Measurements from ENCODE around the gene TRAPPC2B. TPM values are rescaled to one million over a fixed set of nuclear protein-coding genes. Genes with fewer than 3 reads are reported as not detected.
A peak's percentile ranks its signal among the peaks of the same experiment; 100 is the strongest.
"Not testable (repeated sequence)": the region's sequence is repeated elsewhere in the genome, so short reads cannot be mapped to it uniquely, and the experiment has no call there.

Gene TRAPPC2B
- total RNA-seq, 1 donor from 2014 or later = 12.3 TPM

- TF ChIP-seq CTCF (conservative IDR thresholded peaks at IDR 0.05) = no peak
- Mint-ChIP-seq H3K4me1 (ENCODE audit: unreplicated experiment) (peaks cover 12% of the 10 kb centered on the region), H3K27me3 (no peaks in the 10 kb centered on the region), H3K4me3 (no peak overlapping the region), H3K36me3 (peaks cover 63% of the 10 kb centered on the region), H3K27ac (no peak overlapping the region), H3K9me3 (no peaks in the 10 kb centered on the region)
- DNase-seq (ENCODE audit: extremely low spot score, unreplicated experiment) = no peak
Measured at GRCh38 chr19:57357406-57357805, 5.9 kb upstream of the TRAPPC2B start.

GRCh38 chr19:57359300-57359699 is 4.1 kb upstream of the TRAPPC2B start:
- Mint-ChIP-seq H3K9me3 (peaks cover 9% of the 10 kb centered on the region), H3K27me3 (peaks cover 3% of the 10 kb centered on the region), H3K36me3 (peaks cover 64% of the 10 kb centered on the region)

GRCh38 chr19:57362419-57362818 is 932 bp upstream of the TRAPPC2B start:
- peaks cover 9% of the 10 kb centered on the region for H3K9me3 Mint-ChIP-seq
- no peak for DNase-seq (ENCODE audit: extremely low spot score, unreplicated experiment)
- H3K4me3 Mint-ChIP-seq = peak overlapping the region; percentile 97
- H3K27ac Mint-ChIP-seq = peak overlapping the region; percentile 98
- H3K36me3 Mint-ChIP-seq = peaks cover 38% of the 10 kb centered on the region
- TF ChIP-seq CTCF (conservative IDR thresholded peaks at IDR 0.05) = no peak
- H3K27me3 Mint-ChIP-seq = peaks cover 3% of the 10 kb centered on the region
- H3K4me1 Mint-ChIP-seq (ENCODE audit: unreplicated experiment) = peaks cover 17% of the 10 kb centered on the region

More at GRCh38 chr19:57359300-57359699, 4.1 kb upstream of the TRAPPC2B start:
- Mint-ChIP-seq H3K27ac (no peak overlapping the region), H3K4me3 (no peak overlapping the region), H3K4me1 (ENCODE audit: unreplicated experiment) (peaks cover 17% of the 10 kb centered on the region)
- DNase-seq (ENCODE audit: extremely low spot score, unreplicated experiment) = no peak
- no peak for TF ChIP-seq CTCF (conservative IDR thresholded peaks at IDR 0.05)

GRCh38 chr19:57363688-57364181 is 384 bp downstream of the TRAPPC2B start:
- DNase-seq (ENCODE audit: extremely low spot score, unreplicated experiment) = no peak
- no peak for TF ChIP-seq CTCF (conservative IDR thresholded peaks at IDR 0.05)
- peak overlapping the region; percentile 97 for H3K4me3 Mint-ChIP-seq
- H3K9me3 Mint-ChIP-seq = peaks cover 9% of the 10 kb centered on the region
- H3K36me3 Mint-ChIP-seq = peaks cover 28% of the 10 kb centered on the region
- peaks cover 17% of the 10 kb centered on the region for H3K4me1 Mint-ChIP-seq (ENCODE audit: unreplicated experiment)
- peak overlapping the region; percentile 98 for H3K27ac Mint-ChIP-seq
- peaks cover 3% of the 10 kb centered on the region for H3K27me3 Mint-ChIP-seq

- peaks cover 9% of the 10 kb centered on the region for H3K9me3 Mint-ChIP-seq
- DNase-seq (ENCODE audit: extremely low spot score, unreplicated experiment) = no peak
- peaks cover 3% of the 10 kb centered on the region for H3K27me3 Mint-ChIP-seq
- H3K27ac Mint-ChIP-seq = no peak overlapping the region
- no peak overlapping the region for H3K4me3 Mint-ChIP-seq
- H3K4me1 Mint-ChIP-seq (ENCODE audit: unreplicated experiment) = peaks cover 17% of the 10 kb centered on the region
- no peak for TF ChIP-seq CTCF (conservative IDR thresholded peaks at IDR 0.05)
- peaks cover 30% of the 10 kb centered on the region for H3K36me3 Mint-ChIP-seq
Measured at GRCh38 chr19:57366776-57367175, 3.4 kb downstream of the TRAPPC2B start.

GRCh38 chr19:57374179-57374578 is 10.8 kb downstream of the TRAPPC2B start:
- H3K9me3 Mint-ChIP-seq = peaks cover 10% of the 10 kb centered on the region
- peaks cover 77% of the 10 kb centered on the region for H3K36me3 Mint-ChIP-seq
- DNase-seq (ENCODE audit: extremely low spot score, unreplicated experiment) = no peak
- no peaks in the 10 kb centered on the region for H3K4me1 Mint-ChIP-seq (ENCODE audit: unreplicated experiment)
- H3K27me3 Mint-ChIP-seq = no peaks in the 10 kb centered on the region
- no peak overlapping the region for H3K4me3 Mint-ChIP-seq
- no peak for TF ChIP-seq CTCF (conservative IDR thresholded peaks at IDR 0.05)
- H3K27ac Mint-ChIP-seq = no peak overlapping the region

GRCh38 chr19:57374647-57375046 is 11.3 kb downstream of the TRAPPC2B start:
- H3K27ac Mint-ChIP-seq; DNase-seq (ENCODE audit: extremely low spot score, unreplicated experiment); H3K4me1 Mint-ChIP-seq (ENCODE audit: unreplicated experiment); H3K4me3 Mint-ChIP-seq; H3K27me3 Mint-ChIP-seq; H3K9me3 Mint-ChIP-seq: not testable (repeated sequence)
- peaks cover 78% of the 10 kb centered on the region for H3K36me3 Mint-ChIP-seq

Measured in type B pancreatic cell (in vitro differentiated cells).